CD4-positive, alpha-beta T cell (primary cell): Measurements from ENCODE around the gene CFAP70. TPM values are rescaled to one million over a fixed set of nuclear protein-coding genes. Genes with fewer than 3 reads are reported as not detected.

ENCODE experiments used
- ATAC-seq: fragments of 200-7000 bp; cut with Tn5 transposase; one replicate; pipeline ENCODE4 v1.10.0; 2022; ENCODE audit warnings: mild to moderate bottlenecking; ENCODE audit not compliant: poor library complexity
- CTCF ChIA-PET: fragments of 350-600 bp; sonication (Branson Sonifier 250); formaldehyde crosslinking; loops from one replicate; lab custom pipeline; 2021; ENCODE audit warnings: antibody characterized with exemption, inconsistent platforms; lab: Charles Lee
- POLR2A ChIA-PET: fragments of 350-600 bp; sonication (Branson Sonifier 250); formaldehyde crosslinking; loops from one replicate; lab custom pipeline; 2021; ENCODE audit warnings: antibody characterized with exemption, inconsistent platforms; lab: Charles Lee
- DNase-seq, 14 experiments: peaks; one replicate each; pipeline ENCODE4 v3.0.0-alpha.2; 2013 to 2020; ENCODE audit warnings: mixed read lengths in 2 of 14
- H3K27ac ChIP-seq, 2 donors: one replicate each; pipeline versions ENCODE4 v1.5.1 to v1.7.0; 2013; ENCODE audit warnings: low read length in 2 of 2, low read depth in 1 of 2, mild to moderate bottlenecking in 1 of 2
- H3K27me3 ChIP-seq, 2 experiments: 1 replicate in 1 of 2; 2 replicates in 1 of 2; pipeline versions ENCODE4 v1.6.1 to v1.7.0; 2013; ENCODE audit warnings: low read length in 2 of 2, control low read depth in 1 of 2, mild to moderate bottlenecking in 1 of 2, moderate library complexity in 1 of 2; ENCODE audit not compliant: insufficient read depth in 2 of 2, control insufficient read depth in 1 of 2
- H3K36me3 ChIP-seq: one replicate; pipeline ENCODE4 v1.6.1; 2013; ENCODE audit warnings: low read length, control low read depth; ENCODE audit not compliant: insufficient read depth
- H3K4me1 ChIP-seq: one replicate; pipeline ENCODE4 v1.6.1; 2013; ENCODE audit warnings: low read length, control low read depth; ENCODE audit not compliant: insufficient read depth
- H3K4me3 ChIP-seq: one replicate; pipeline ENCODE4 v1.5.1; 2013; ENCODE audit warnings: mild to moderate bottlenecking, low read length, moderate library complexity
- H3K9me3 ChIP-seq, 2 experiments: 1 replicate in 1 of 2; 2 replicates in 1 of 2; pipeline versions ENCODE4 v1.6.1 to v1.7.0; 2013; ENCODE audit warnings: low read length in 2 of 2, mild to moderate bottlenecking in 2 of 2, control low read depth in 1 of 2, moderate library complexity in 1 of 2; ENCODE audit not compliant: control insufficient read depth in 1 of 2, insufficient read depth in 1 of 2
- H3K27ac Mint-ChIP-seq: one replicate; pipeline ENCODE4 v1.8.0; 2020; ENCODE audit warnings: mixed read lengths
- H3K27me3 Mint-ChIP-seq: one replicate; pipeline ENCODE4 v1.8.0; 2021; ENCODE audit warnings: mixed read lengths
- H3K36me3 Mint-ChIP-seq: one replicate; pipeline ENCODE4 v1.8.0; 2021; ENCODE audit warnings: low read depth, mixed read lengths
- H3K4me1 Mint-ChIP-seq: one replicate; pipeline ENCODE4 v1.8.0; 2021; ENCODE audit warnings: low read depth, mixed read lengths
- H3K4me3 Mint-ChIP-seq: one replicate; pipeline ENCODE4 v1.8.0; 2020; ENCODE audit warnings: mild to moderate bottlenecking, mixed read lengths
- H3K9me3 Mint-ChIP-seq: one replicate; pipeline ENCODE4 v1.8.0; 2020; ENCODE audit warnings: mixed read lengths
- intact Hi-C, 2 experiments: fragments of 100-400 bp; cut with DNase I in 1 of 2; cut with micrococcal nuclease in 1 of 2; formaldehyde crosslinking; loops; one replicate each; pipeline versions ENCODE4 v1.15.1 to v1.9.0; 2023 to 2025; cut with DNase I, micrococcal nuclease
- total RNA-seq, 174 experiments: library from RNA in 2 of 174; stranded (reverse) in 2 of 174; gene quantifications; one replicate each; pipeline ENCODE4 v1.2.3 and lab custom pipeline; 2021 to 2026
- TF ChIP-seq, protein P1 (sequence below): fragments of 200-600 bp; IDR thresholded peaks from one replicate; pipeline ENCODE4 v1.8.0; 2022; ENCODE audit warnings: antibody characterized with exemption, mild to moderate bottlenecking

The CFAP70 gene
- total RNA-seq, 2 experiments from 2014 or later = 2.6 TPM

DNA sequence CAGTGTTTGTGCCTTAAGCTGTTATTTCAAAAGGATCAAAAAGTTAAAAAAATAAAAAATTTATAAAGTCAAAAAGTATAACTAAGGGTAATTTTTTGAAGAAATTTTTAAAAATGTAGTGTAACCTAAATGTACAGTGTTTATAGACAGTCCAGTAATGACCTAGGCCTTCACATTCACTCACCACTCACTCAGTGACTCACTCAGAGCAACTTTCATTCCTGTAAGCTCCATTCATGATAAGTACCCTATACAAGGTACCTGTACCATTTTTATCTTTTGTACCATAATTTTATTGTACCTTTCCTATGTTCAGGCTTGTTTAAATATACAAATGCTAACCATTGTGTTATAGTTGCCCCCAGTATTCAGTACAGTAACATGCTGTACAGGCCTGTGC lies 133.1 kb downstream of the CFAP70 start:
- Histone ChIP-seq H3K4me1 (no peaks in the 10 kb centered on the region), H3K9me3 (no peaks in the 10 kb centered on the region), H3K4me3 (no peak overlapping the region), H3K27me3 (no peaks in the 10 kb centered on the region), H3K27ac (no peak overlapping the region), H3K36me3 (peaks cover 8% of the 10 kb centered on the region)
- intact Hi-C loops = no loop called here
- ChIA-PET POLR2A (no interaction called here), CTCF (no interaction called here)
- H3K9me3 Mint-ChIP-seq = no peaks in the 10 kb centered on the region
- TF ChIP-seq, protein P1, sequence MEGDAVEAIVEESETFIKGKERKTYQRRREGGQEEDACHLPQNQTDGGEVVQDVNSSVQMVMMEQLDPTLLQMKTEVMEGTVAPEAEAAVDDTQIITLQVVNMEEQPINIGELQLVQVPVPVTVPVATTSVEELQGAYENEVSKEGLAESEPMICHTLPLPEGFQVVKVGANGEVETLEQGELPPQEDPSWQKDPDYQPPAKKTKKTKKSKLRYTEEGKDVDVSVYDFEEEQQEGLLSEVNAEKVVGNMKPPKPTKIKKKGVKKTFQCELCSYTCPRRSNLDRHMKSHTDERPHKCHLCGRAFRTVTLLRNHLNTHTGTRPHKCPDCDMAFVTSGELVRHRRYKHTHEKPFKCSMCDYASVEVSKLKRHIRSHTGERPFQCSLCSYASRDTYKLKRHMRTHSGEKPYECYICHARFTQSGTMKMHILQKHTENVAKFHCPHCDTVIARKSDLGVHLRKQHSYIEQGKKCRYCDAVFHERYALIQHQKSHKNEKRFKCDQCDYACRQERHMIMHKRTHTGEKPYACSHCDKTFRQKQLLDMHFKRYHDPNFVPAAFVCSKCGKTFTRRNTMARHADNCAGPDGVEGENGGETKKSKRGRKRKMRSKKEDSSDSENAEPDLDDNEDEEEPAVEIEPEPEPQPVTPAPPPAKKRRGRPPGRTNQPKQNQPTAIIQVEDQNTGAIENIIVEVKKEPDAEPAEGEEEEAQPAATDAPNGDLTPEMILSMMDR = no peak
- no peak for DNase-seq
- H3K27ac Mint-ChIP-seq = no peak overlapping the region
- H3K36me3 Mint-ChIP-seq = peaks cover 20% of the 10 kb centered on the region
- H3K4me1 Mint-ChIP-seq = no peaks in the 10 kb centered on the region
- no peaks in the 10 kb centered on the region for H3K27me3 Mint-ChIP-seq
- no peak for ATAC-seq
- no peak overlapping the region for H3K4me3 Mint-ChIP-seq

DNA sequence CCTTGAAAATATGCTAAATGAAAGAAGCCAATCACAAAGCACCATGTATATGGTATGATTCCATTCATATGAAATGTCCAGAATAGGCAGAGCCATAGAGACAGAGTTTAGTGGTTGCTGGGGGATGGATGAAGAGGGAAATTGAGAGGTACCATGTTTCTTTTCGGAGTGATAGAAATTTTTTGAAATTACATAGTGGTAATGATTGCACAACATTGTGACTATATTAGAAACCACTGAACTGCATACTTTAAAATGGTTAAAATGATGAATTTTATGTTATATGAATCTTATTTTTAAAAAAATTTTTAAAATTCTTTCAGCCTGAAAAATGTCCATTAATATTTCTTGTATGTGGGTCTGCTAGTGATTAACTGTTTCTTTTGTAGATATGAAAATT lies 137.7 kb downstream of the CFAP70 start:
- ATAC-seq (no peak), DNase-seq (no peak)
- POLR2A ChIA-PET = no interaction called here
- H3K4me1 ChIP-seq = no peaks in the 10 kb centered on the region
- H3K27ac ChIP-seq = no peak overlapping the region
- Mint-ChIP-seq H3K4me3 (no peak overlapping the region), H3K9me3 (no peaks in the 10 kb centered on the region), H3K27me3 (no peaks in the 10 kb centered on the region), H3K36me3 (peaks cover 44% of the 10 kb centered on the region), H3K27ac (no peak overlapping the region), H3K4me1 (no peaks in the 10 kb centered on the region)
- CTCF ChIA-PET = no interaction called here
- TF ChIP-seq, protein P1 = no peak
- intact Hi-C loops = no loop called here
- H3K4me3 ChIP-seq = no peak overlapping the region
- H3K27me3 ChIP-seq = no peaks in the 10 kb centered on the region
- H3K36me3 ChIP-seq = peaks cover 20% of the 10 kb centered on the region
- H3K9me3 ChIP-seq = no peaks in the 10 kb centered on the region

DNA sequence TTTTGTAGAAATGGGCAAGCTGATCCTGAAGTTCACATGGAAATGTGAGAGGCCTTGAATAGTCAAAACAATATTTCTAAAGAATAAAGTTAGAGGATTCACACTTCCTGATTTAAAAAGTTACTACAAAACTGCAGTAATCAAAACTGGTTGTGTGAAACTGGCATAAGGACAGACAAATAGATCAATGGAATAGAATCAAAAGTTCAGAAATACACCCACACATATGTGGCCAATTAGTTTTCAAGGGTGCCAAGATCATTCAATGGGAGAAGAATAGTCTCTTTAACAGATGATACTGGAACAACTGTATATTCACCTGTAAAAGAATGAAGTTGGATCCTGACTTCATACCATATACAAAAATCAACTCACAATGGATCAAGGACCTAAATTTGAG lies 139.3 kb downstream of the CFAP70 start:
- peaks cover 56% of the 10 kb centered on the region for H3K36me3 Mint-ChIP-seq
- Histone ChIP-seq H3K9me3 (no peaks in the 10 kb centered on the region), H3K4me1 (no peaks in the 10 kb centered on the region), H3K36me3 (peaks cover 21% of the 10 kb centered on the region), H3K27ac (no peak overlapping the region), H3K27me3 (no peaks in the 10 kb centered on the region), H3K4me3 (no peak overlapping the region)
- ChIA-PET CTCF (no interaction called here), POLR2A (no interaction called here)
- H3K27ac Mint-ChIP-seq = no peak overlapping the region
- no peaks in the 10 kb centered on the region for H3K9me3 Mint-ChIP-seq
- no peaks in the 10 kb centered on the region for H3K4me1 Mint-ChIP-seq
- intact Hi-C loops = no loop called here
- DNase-seq (no peak), ATAC-seq (no peak)
- TF ChIP-seq, protein P1 = no peak
- H3K4me3 Mint-ChIP-seq = no peak overlapping the region
- no peaks in the 10 kb centered on the region for H3K27me3 Mint-ChIP-seq
